NCI-H82 treated with DMSO at 0.1 percent for 48 hours (cell line): Measurements from ENCODE around the gene DSTN.

Experiments
- DNase-seq: peaks from one replicate; lab custom pipeline; 2025; ENCODE audit not compliant: unreplicated experiment; lab: John Stamatoyannopoulos, UW

DSTN gene

GRCh38 chr20:17569616-17570346 is at the start of gene DSTN:
DSTN (plus strand) TSS chr20:17570075; CDS start chr20:17570209, 134 bp downstream.
- peak; percentile 49 for DNase-seq

- DNase-seq = no peak
These were observed 49.3 kb upstream of the DSTN start for GRCh38 chr20:17520583-17520982.

- DNase-seq = no peak
These were observed 47.3 kb upstream of the DSTN start for GRCh38 chr20:17522528-17522927.

GRCh38 chr20:17523326-17523725 is 46.5 kb upstream of the DSTN start:
- DNase-seq = no peak

GRCh38 chr20:17524560-17524959 is 45.3 kb upstream of the DSTN start:
- DNase-seq = no peak

- DNase-seq = no peak
These were observed 44.7 kb upstream of the DSTN start for GRCh38 chr20:17525132-17525531.

- DNase-seq = peak; percentile 29
These were observed 44.2 kb upstream of the DSTN start for GRCh38 chr20:17525650-17526049.

- no peak for DNase-seq
These were observed 40.3 kb upstream of the DSTN start for GRCh38 chr20:17529586-17529985.

GRCh38 chr20:17530153-17530552 is 39.7 kb upstream of the DSTN start:
- no peak for DNase-seq

- peak; percentile 13 for DNase-seq
These were observed 38.9 kb upstream of the DSTN start, which contains the start of gene BFSP1 for GRCh38 chr20:17530716-17531664. BFSP1 (minus strand) TSS chr20:17531379; CDS start chr20:17531329, 50 bp downstream.

GRCh38 chr20:17531665-17532025 is 38.2 kb upstream of the DSTN start:
- DNase-seq = no peak

- DNase-seq = peak; percentile 74
These were observed 36.5 kb upstream of the DSTN start for GRCh38 chr20:17533396-17533795.

- no peak for DNase-seq
These were observed 35.8 kb upstream of the DSTN start for GRCh38 chr20:17534077-17534476.

- DNase-seq = peak; percentile 78
These were observed 32.9 kb upstream of the DSTN start for GRCh38 chr20:17536944-17537444.

- DNase-seq = no peak
These were observed 31.9 kb upstream of the DSTN start for GRCh38 chr20:17537959-17538358.

GRCh38 chr20:17538517-17539170 is 31.2 kb upstream of the DSTN start:
- no peak for DNase-seq

GRCh38 chr20:17541596-17541995 is 28.3 kb upstream of the DSTN start:
- no peak for DNase-seq

GRCh38 chr20:17541996-17542395 is 27.9 kb upstream of the DSTN start:
- DNase-seq = no peak

- DNase-seq = no peak
These were observed 27.4 kb upstream of the DSTN start for GRCh38 chr20:17542481-17542880.

- DNase-seq = no peak
These were observed 26.9 kb upstream of the DSTN start for GRCh38 chr20:17542993-17543412.

- DNase-seq = no peak
These were observed 26.2 kb upstream of the DSTN start for GRCh38 chr20:17543531-17544131.
